K562 (cell line): Measurements from ENCODE around the gene BCL2A1. TPM values are rescaled to one million over a fixed set of nuclear protein-coding genes. Genes with fewer than 3 reads are reported as not detected.
A peak's percentile ranks its signal among the peaks of the same experiment; 100 is the strongest.

Source experiments
- BMI1 ChIP-seq: fragments of 150-350 bp; IDR thresholded peaks from 2 replicates; pipeline ENCODE4 v1.6.1; 2014; ENCODE audit warnings: low read length
- CBX1 ChIP-seq: sonication (generic); IDR thresholded peaks from 2 replicates; pipeline ENCODE4 v1.6.1; 2016; ENCODE audit warnings: antibody characterized with exemption, low read depth, mild to moderate bottlenecking
- E4F1 ChIP-seq: fragments of 250-450 bp; sonication (Bioruptor Pico); IDR thresholded peaks from 2 replicates; pipeline ENCODE4 v1.5.0; 2021; ENCODE audit warnings: mild to moderate bottlenecking, borderline replicate concordance
- ELF1 ChIP-seq: fragments of 200-800 bp; sonication (Bioruptor generic); IDR thresholded peaks from 2 replicates; pipeline ENCODE4 v1.6.1; 2016; ENCODE audit warnings: missing genetic modification characterization, missing compliant biosample characterization
- HES1 ChIP-seq: fragments of 450-650 bp; IDR thresholded peaks from 2 replicates; pipeline ENCODE4 v1.6.1; 2016; ENCODE audit warnings: low read depth, mild to moderate bottlenecking, moderate library complexity
- JUND ChIP-seq, 2 experiments: IDR thresholded peaks; 2 replicates in 1 of 2; 3 replicates in 1 of 2; pipeline ENCODE4 v1.6.1; 2011; ENCODE audit warnings: borderline replicate concordance in 2 of 2, low read depth in 2 of 2, low read length in 2 of 2, improper control_type of control experiment in 1 of 2, missing biosample characterization in 1 of 2, missing genetic modification characterization in 1 of 2, missing genetic modification reagents in 1 of 2
- PHF21A ChIP-seq: fragments of 450-650 bp; IDR thresholded peaks from 2 replicates; pipeline ENCODE4 v1.6.1; 2017; ENCODE audit warnings: low read depth, borderline replicate concordance
- PTBP1 ChIP-seq: fragments of 200-400 bp; formaldehyde crosslinking; IDR thresholded peaks from 2 replicates; pipeline ENCODE4 v1.6.1; 2017; ENCODE audit warnings: low read depth, low read length
- SRF ChIP-seq, 2 experiments: fragments of 250-450, 450-650 bp in 1 of 2; sonication (Bioruptor Pico) in 1 of 2; sonication (generic) in 1 of 2; formaldehyde crosslinking; IDR thresholded peaks; 2 replicates each; pipeline versions ENCODE4 v1.5.0 to v1.5.1; 2020 to 2022; ENCODE audit warnings: mild to moderate bottlenecking in 1 of 2, missing genetic modification reagents in 1 of 2
- polyA plus RNA-seq, 8 experiments: library from polyadenylated mRNA; depleted of rRNA in 4 of 8; stranded (reverse) in 5 of 8; unstranded in 3 of 8; fragments of >200 nt; fragmentation: Nextera tagmentation in 2 of 8; fragmentation: Illumina TruSeq in 1 of 8; extraction: Ambion mirVana in 2 of 8; extraction: Trizol in 1 of 8; gene quantifications; 2 replicates each; pipeline versions ENCODE4 v1.2.1 to v1.2.3, GENCODE V29; 2011 to 2014; ENCODE audit warnings: inconsistent platforms in 1 of 8, missing spikeins in 1 of 8
- total RNA-seq, 7 experiments: library from RNA; depleted of rRNA in 6 of 7; stranded (reverse); fragments of >200 nt in 6 of 7; fragmentation: Illumina TruSeq in 2 of 7; extraction: Trizol in 2 of 7; gene quantifications; 2 replicates each; pipeline versions ENCODE4 v1.2.1 to v1.2.3, GENCODE V29; 2011 to 2021; ENCODE audit warnings: low replicate concordance in 1 of 7
- TF ChIP-seq, protein P1 (sequence below): sonication (generic); formaldehyde crosslinking; IDR thresholded peaks from 2 replicates; pipeline ENCODE4 v1.8.0; 2022; ENCODE audit warnings: mild to moderate bottlenecking, missing genetic modification reagents

Gene BCL2A1
- total and polyA plus RNA-seq, 9 of the 15 experiments (the other 6 are each of a cell fraction or from before 2014, with no cell fraction given) = 0.11 to 1.2 (median 0.25) TPM; not detected in 4

GRCh38 chr15:79923515-79924169 lies 47.4 kb downstream of the BCL2A1 start (continued):
- peak in 1 of 2 experiments; percentile 38; a peak in 1 of 4 replicates for TF ChIP-seq SRF (CRISPR knock-in tag; IDR thresholded peaks at IDR 0.05)
- TF ChIP-seq HES1 = no peak
- TF ChIP-seq, protein P1, sequence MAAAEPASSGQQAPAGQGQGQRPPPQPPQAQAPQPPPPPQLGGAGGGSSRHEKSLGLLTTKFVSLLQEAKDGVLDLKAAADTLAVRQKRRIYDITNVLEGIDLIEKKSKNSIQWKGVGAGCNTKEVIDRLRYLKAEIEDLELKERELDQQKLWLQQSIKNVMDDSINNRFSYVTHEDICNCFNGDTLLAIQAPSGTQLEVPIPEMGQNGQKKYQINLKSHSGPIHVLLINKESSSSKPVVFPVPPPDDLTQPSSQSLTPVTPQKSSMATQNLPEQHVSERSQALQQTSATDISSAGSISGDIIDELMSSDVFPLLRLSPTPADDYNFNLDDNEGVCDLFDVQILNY (CRISPR knock-in tag) = no peak
- no peak for TF ChIP-seq BMI1
- no peak for TF ChIP-seq E4F1 (CRISPR knock-in tag)
- TF ChIP-seq JUND (IDR thresholded peaks at IDR 0.05; ENCODE audit: borderline replicate concordance, low read depth, low read length) = peak; percentile 66
- TF ChIP-seq JUND (tag; IDR thresholded peaks at IDR 0.05; ENCODE audit: borderline replicate concordance, low read depth, low read length) = no peak; the same call in 2 of the 3 replicates
- TF ChIP-seq ELF1 (tag) = peak; percentile 52; the same call in 1 of the 2 replicates
- TF ChIP-seq PHF21A = no peak
- TF ChIP-seq CBX1 = peak; percentile 75
- TF ChIP-seq PTBP1 = no peak
